ENCODE results near the gene TTPAL.

DNA sequence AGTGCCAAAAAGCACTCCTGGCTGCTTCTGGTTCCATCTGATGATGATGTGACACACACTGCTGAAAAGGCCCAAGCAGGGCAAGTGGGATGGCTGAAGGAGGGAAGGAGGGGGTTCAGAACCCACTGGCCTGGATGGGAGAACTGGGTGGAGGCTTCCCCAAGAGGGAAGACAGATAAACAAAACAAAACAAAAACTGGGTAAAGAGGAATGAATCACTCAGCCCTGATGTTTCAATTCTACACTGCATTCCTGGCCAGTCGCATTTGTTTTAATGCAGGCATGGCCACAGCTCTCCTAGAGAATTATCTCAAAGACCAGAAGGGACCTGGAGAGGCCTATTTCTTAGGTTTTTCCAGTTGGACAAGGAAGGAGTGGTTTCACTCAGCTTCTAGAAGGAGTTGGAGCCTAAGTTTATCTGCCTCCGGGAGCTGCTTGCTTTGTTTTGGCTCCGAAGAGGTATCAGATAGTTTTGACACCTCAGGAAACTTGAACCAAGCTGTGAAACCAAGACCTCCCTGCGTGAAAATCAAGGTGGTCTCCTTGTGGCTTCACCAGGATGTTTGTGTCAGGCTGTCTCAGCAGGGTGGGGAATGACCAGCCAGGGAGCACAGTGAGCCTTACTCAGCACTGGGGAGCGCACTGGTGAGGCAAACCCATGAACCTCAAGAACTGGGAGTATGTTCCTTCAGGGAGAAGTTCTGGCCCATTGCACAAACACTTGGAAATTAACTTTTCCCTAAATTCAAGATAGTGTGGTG is 16.1 kb downstream of the TTPAL start:
- TF ChIP-seq, protein P1, sequence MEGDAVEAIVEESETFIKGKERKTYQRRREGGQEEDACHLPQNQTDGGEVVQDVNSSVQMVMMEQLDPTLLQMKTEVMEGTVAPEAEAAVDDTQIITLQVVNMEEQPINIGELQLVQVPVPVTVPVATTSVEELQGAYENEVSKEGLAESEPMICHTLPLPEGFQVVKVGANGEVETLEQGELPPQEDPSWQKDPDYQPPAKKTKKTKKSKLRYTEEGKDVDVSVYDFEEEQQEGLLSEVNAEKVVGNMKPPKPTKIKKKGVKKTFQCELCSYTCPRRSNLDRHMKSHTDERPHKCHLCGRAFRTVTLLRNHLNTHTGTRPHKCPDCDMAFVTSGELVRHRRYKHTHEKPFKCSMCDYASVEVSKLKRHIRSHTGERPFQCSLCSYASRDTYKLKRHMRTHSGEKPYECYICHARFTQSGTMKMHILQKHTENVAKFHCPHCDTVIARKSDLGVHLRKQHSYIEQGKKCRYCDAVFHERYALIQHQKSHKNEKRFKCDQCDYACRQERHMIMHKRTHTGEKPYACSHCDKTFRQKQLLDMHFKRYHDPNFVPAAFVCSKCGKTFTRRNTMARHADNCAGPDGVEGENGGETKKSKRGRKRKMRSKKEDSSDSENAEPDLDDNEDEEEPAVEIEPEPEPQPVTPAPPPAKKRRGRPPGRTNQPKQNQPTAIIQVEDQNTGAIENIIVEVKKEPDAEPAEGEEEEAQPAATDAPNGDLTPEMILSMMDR (IDR thresholded peaks at IDR 0.05): no peak
- no peak for TF ChIP-seq POLR2A (IDR thresholded peaks at IDR 0.05)
